ENCODE results near the gene KLF17.

KLF17 gene, protein sequence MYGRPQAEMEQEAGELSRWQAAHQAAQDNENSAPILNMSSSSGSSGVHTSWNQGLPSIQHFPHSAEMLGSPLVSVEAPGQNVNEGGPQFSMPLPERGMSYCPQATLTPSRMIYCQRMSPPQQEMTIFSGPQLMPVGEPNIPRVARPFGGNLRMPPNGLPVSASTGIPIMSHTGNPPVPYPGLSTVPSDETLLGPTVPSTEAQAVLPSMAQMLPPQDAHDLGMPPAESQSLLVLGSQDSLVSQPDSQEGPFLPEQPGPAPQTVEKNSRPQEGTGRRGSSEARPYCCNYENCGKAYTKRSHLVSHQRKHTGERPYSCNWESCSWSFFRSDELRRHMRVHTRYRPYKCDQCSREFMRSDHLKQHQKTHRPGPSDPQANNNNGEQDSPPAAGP

GRCh38 chr1:44118682-44119081, at the start of gene KLF17:
KLF17 (plus strand) TSS chr1:44118821; CDS start chr1:44118908, 87 bp downstream.
- no peaks in the 10 kb centered on the region for H3K4me1 ChIP-seq (ENCODE audit: control insufficient read depth, low read length)
- H3K27ac ChIP-seq (ENCODE audit: low read depth, low read length) = no peak within 1 kb of the TSS
- no peak within 1 kb of the TSS for H3K4me3 ChIP-seq (ENCODE audit: low read length)
- no peaks in the 10 kb centered on the region for H3K79me2 ChIP-seq (ENCODE audit: control insufficient read depth, low read length)
- H3K9me2 ChIP-seq (replicated peaks; ENCODE audit: control insufficient read depth, low read length) = no peaks in the 10 kb centered on the region
- H3K4me2 ChIP-seq (ENCODE audit: low read length) = no peak within 1 kb of the TSS
- H3F3A ChIP-seq (ENCODE audit: control insufficient read depth, insufficient read depth) = no peaks in the 10 kb centered on the region
- peaks cover 4% of the 10 kb centered on the region for H3K27me3 ChIP-seq (ENCODE audit: control insufficient read depth, low read length)
- no peaks in the 10 kb centered on the region for H3K36me3 ChIP-seq (ENCODE audit: control insufficient read depth, low read length)
- no peaks in the 10 kb centered on the region for H3K9me3 ChIP-seq (ENCODE audit: control insufficient read depth, insufficient read depth, low read length)
- H4K20me1 ChIP-seq (ENCODE audit: control insufficient read depth, insufficient read depth, low read depth, low read length) = no peaks in the 10 kb centered on the region
- no peak for TF ChIP-seq EZH2phosphoT487 (IDR thresholded peaks at IDR 0.05; ENCODE audit: borderline replicate concordance, low read length)

- H3K9me2 ChIP-seq (replicated peaks; ENCODE audit: control insufficient read depth, low read length) = no peaks in the 10 kb centered on the region
- no peaks in the 10 kb centered on the region for H4K20me1 ChIP-seq (ENCODE audit: control insufficient read depth, insufficient read depth, low read depth, low read length)
- H3F3A ChIP-seq (ENCODE audit: control insufficient read depth, insufficient read depth) = no peaks in the 10 kb centered on the region
- TF ChIP-seq, protein P1, sequence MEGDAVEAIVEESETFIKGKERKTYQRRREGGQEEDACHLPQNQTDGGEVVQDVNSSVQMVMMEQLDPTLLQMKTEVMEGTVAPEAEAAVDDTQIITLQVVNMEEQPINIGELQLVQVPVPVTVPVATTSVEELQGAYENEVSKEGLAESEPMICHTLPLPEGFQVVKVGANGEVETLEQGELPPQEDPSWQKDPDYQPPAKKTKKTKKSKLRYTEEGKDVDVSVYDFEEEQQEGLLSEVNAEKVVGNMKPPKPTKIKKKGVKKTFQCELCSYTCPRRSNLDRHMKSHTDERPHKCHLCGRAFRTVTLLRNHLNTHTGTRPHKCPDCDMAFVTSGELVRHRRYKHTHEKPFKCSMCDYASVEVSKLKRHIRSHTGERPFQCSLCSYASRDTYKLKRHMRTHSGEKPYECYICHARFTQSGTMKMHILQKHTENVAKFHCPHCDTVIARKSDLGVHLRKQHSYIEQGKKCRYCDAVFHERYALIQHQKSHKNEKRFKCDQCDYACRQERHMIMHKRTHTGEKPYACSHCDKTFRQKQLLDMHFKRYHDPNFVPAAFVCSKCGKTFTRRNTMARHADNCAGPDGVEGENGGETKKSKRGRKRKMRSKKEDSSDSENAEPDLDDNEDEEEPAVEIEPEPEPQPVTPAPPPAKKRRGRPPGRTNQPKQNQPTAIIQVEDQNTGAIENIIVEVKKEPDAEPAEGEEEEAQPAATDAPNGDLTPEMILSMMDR (IDR thresholded peaks at IDR 0.05; ENCODE audit: low read depth, low read length, poor library complexity, severe bottlenecking) = no peak
- TF ChIP-seq EZH2phosphoT487 (IDR thresholded peaks at IDR 0.05; ENCODE audit: borderline replicate concordance, low read length) = no peak
- no peak overlapping the region for H3K4me3 ChIP-seq (ENCODE audit: low read length)
- H3K79me2 ChIP-seq (ENCODE audit: control insufficient read depth, low read length) = no peaks in the 10 kb centered on the region
- no peaks in the 10 kb centered on the region for H3K9me3 ChIP-seq (ENCODE audit: control insufficient read depth, insufficient read depth, low read length)
- no peaks in the 10 kb centered on the region for H3K36me3 ChIP-seq (ENCODE audit: control insufficient read depth, low read length)
- no peak overlapping the region for H3K4me2 ChIP-seq (ENCODE audit: low read length)
- H3K4me1 ChIP-seq (ENCODE audit: control insufficient read depth, low read length) = peaks cover 44% of the 10 kb centered on the region
- no peak overlapping the region for H3K27ac ChIP-seq (ENCODE audit: low read depth, low read length)
- no peaks in the 10 kb centered on the region for H3K27me3 ChIP-seq (ENCODE audit: control insufficient read depth, low read length)
These were observed 47.2 kb upstream of the KLF17 start for GRCh38 chr1:44071461-44071860.

- Histone ChIP-seq H3K36me3 (ENCODE audit: control insufficient read depth, low read length) (no peaks in the 10 kb centered on the region), H3K9me2 (replicated peaks; ENCODE audit: control insufficient read depth, low read length) (no peaks in the 10 kb centered on the region)
These were observed 46.4 kb upstream of the KLF17 start for GRCh38 chr1:44072204-44072603.

More at GRCh38 chr1:44072204-44072603, 46.4 kb upstream of the KLF17 start:
- Histone ChIP-seq H3K27ac (ENCODE audit: low read depth, low read length) (no peak overlapping the region), H4K20me1 (ENCODE audit: control insufficient read depth, insufficient read depth, low read depth, low read length) (no peaks in the 10 kb centered on the region), H3F3A (ENCODE audit: control insufficient read depth, insufficient read depth) (no peaks in the 10 kb centered on the region), H3K4me3 (ENCODE audit: low read length) (no peak overlapping the region), H3K9me3 (ENCODE audit: control insufficient read depth, insufficient read depth, low read length) (no peaks in the 10 kb centered on the region), H3K4me1 (ENCODE audit: control insufficient read depth, low read length) (peaks cover 43% of the 10 kb centered on the region), H3K79me2 (ENCODE audit: control insufficient read depth, low read length) (no peaks in the 10 kb centered on the region), H3K27me3 (ENCODE audit: control insufficient read depth, low read length) (no peaks in the 10 kb centered on the region), H3K4me2 (ENCODE audit: low read length) (no peak overlapping the region)
- TF ChIP-seq EZH2phosphoT487 (IDR thresholded peaks at IDR 0.05; ENCODE audit: borderline replicate concordance, low read length) = no peak
- TF ChIP-seq, protein P1 (IDR thresholded peaks at IDR 0.05; ENCODE audit: low read depth, low read length, poor library complexity, severe bottlenecking) = no peak
